Esophagus squamous epithelium (tissue), 4 donors: ENCODE results near the gene ATF7IP.
A peak's percentile ranks its signal among the peaks of the same experiment; 100 is the strongest.

Source experiments
- CTCF ChIP-seq, 6 experiments: fragments of 450-650 bp in 4 of 6; fragments of 200-600 bp in 2 of 6; sonication (generic) in 2 of 6; IDR thresholded peaks; one replicate each; pipeline ENCODE4 v1.5.1; 2016 to 2019; ENCODE audit warnings: antibody characterized with exemption in 6 of 6, mild to moderate bottlenecking in 4 of 6, moderate library complexity in 4 of 6
- POLR2A ChIP-seq, 4 donors: fragments of 450-650 bp; IDR thresholded peaks; one replicate each; pipeline ENCODE4 v1.6.1; 2017; ENCODE audit warnings: antibody characterized with exemption in 4 of 4, mild to moderate bottlenecking in 4 of 4, moderate library complexity in 3 of 4

GRCh38 chr12:14396071-14396470, 30.6 kb downstream of the ATF7IP start:
- no peak for TF ChIP-seq CTCF (IDR thresholded peaks at IDR 0.05)
- TF ChIP-seq POLR2A (IDR thresholded peaks at IDR 0.05), result peak in 1 of 4 donors; percentile 24
